GM23248 (cell line): ENCODE data around the gene SHMT2. TPM values are rescaled to one million over a fixed set of nuclear protein-coding genes. Genes with fewer than 3 reads are reported as not detected.

ENCODE experiments used
- DNase-seq: peaks from one replicate; pipeline ENCODE4 v3.0.0-alpha.2; 2015
- H2AFZ ChIP-seq: fragments of 200-600 bp; sonication (generic); 2 replicates; pipeline ENCODE4 v1.6.1; 2016; ENCODE audit warnings: antibody characterized with exemption
- H3F3A ChIP-seq: fragments of 200-600 bp; sonication (generic); 2 replicates; pipeline ENCODE4 v1.6.1; 2016; ENCODE audit warnings: mild to moderate bottlenecking, antibody characterized with exemption, mixed run types; ENCODE audit not compliant: insufficient read depth
- H3K27ac ChIP-seq: fragments of 200-600 bp; sonication (generic); 2 replicates; pipeline ENCODE4 v1.5.1; 2016; ENCODE audit warnings: mild to moderate bottlenecking
- H3K27me3 ChIP-seq: fragments of 200-600 bp; sonication (generic); replicated peaks from 2 replicates; pipeline ENCODE4 v1.6.1; 2016; ENCODE audit warnings: mild to moderate bottlenecking; ENCODE audit not compliant: insufficient read depth
- H3K36me3 ChIP-seq: fragments of 200-600 bp; sonication (generic); 2 replicates; pipeline ENCODE4 v1.6.1; 2016; ENCODE audit warnings: low read depth, mild to moderate bottlenecking
- H3K4me1 ChIP-seq: fragments of 200-600 bp; sonication (generic); 2 replicates; pipeline ENCODE4 v1.6.1; 2016; ENCODE audit warnings: mild to moderate bottlenecking; ENCODE audit not compliant: insufficient read depth
- H3K4me2 ChIP-seq: fragments of 200-600 bp; sonication (generic); one replicate; pipeline ENCODE4 v1.6.1; 2016; ENCODE audit warnings: mild to moderate bottlenecking; ENCODE audit not compliant: unreplicated experiment
- H3K4me3 ChIP-seq: fragments of 200-600 bp; sonication (generic); 2 replicates; pipeline ENCODE4 v1.5.1; 2016; ENCODE audit warnings: mild to moderate bottlenecking
- H3K79me2 ChIP-seq: fragments of 200-600 bp; sonication (generic); 2 replicates; pipeline ENCODE4 v1.6.1; 2016; ENCODE audit warnings: mild to moderate bottlenecking; ENCODE audit not compliant: insufficient read depth
- H3K9ac ChIP-seq: fragments of 200-600 bp; sonication (generic); 2 replicates; pipeline ENCODE4 v1.6.1; 2016; ENCODE audit warnings: mild to moderate bottlenecking
- H3K9me2 ChIP-seq: fragments of 200-600 bp; sonication (generic); 2 replicates; pipeline ENCODE4 v1.6.1; 2016; ENCODE audit warnings: mixed run types, mild to moderate bottlenecking, moderate library complexity; ENCODE audit not compliant: insufficient read depth
- H3K9me3 ChIP-seq: fragments of 200-600 bp; sonication (generic); one replicate; pipeline ENCODE4 v1.6.1; 2017; ENCODE audit warnings: low read depth
- H4K20me1 ChIP-seq: fragments of 200-600 bp; sonication (generic); 2 replicates; pipeline ENCODE4 v1.6.0; 2016; ENCODE audit not compliant: insufficient read depth
- EZH2 ChIP-seq: fragments of 200-600 bp; sonication (generic); IDR thresholded peaks from 2 replicates; pipeline ENCODE4 v1.6.1; 2018; ENCODE audit warnings: antibody characterized with exemption, mild to moderate bottlenecking; ENCODE audit not compliant: insufficient read depth, poor library complexity, severe bottlenecking
- EZH2phosphoT487 ChIP-seq: fragments of 200-600 bp; sonication (generic); IDR thresholded peaks from 2 replicates; pipeline ENCODE4 v1.6.1; 2018; ENCODE audit warnings: antibody characterized with exemption, moderate library complexity, mild to moderate bottlenecking, low read depth; ENCODE audit not compliant: insufficient read depth
- WGBS, 2 experiments: methylation state at CpG; one replicate each; pipeline ENCODE4 v1.1.6; 2015 to 2017; ENCODE audit warnings: low lambda C conversion rate in 2 of 2, low coverage in 1 of 2; ENCODE audit errors: missing lambda C conversion rate in 2 of 2; 5-methylcytosine and 5-hydroxymethylcytosine counted together
- in situ Hi-C: fragments of 300-500 bp; cut with MboI; formaldehyde crosslinking; loops from 2 replicates; pipeline ENCODE4 v1.15.0; 2020
- polyA plus RNA-seq: library from polyadenylated mRNA; unstranded; fragments of >200 nt; fragmentation: Nextera tagmentation; extraction: Ambion mirVana; gene quantifications from 2 replicates; pipeline ENCODE4 v1.2.1, GENCODE V29; 2016
- total RNA-seq: library from RNA; depleted of rRNA; stranded (reverse); fragments of >200 nt; shearing (Covaris generic); gene quantifications from 2 replicates; pipeline ENCODE4 v1.2.3, GENCODE V29; 2014

SHMT2 gene
- total and polyA plus RNA-seq, 2 experiments from 2014 or later: 184 to 341 TPM

GRCh38 chr12:57191410-57191809, 38.1 kb upstream of the SHMT2 start:
- no peaks in the 10 kb centered on the region for H3K9me2 ChIP-seq
- in situ Hi-C loops: no loop called here
- WGBS, 2 experiments: 65 to 72% methylated on average over 11 of the region's 11 CpGs
- TF ChIP-seq EZH2phosphoT487: no peak
- no peak for TF ChIP-seq EZH2
- peaks cover 69% of the 10 kb centered on the region for H3K36me3 ChIP-seq
- H3F3A ChIP-seq: peaks cover 19% of the 10 kb centered on the region
- H3K79me2 ChIP-seq: peaks cover 35% of the 10 kb centered on the region
- no peak overlapping the region for H3K4me2 ChIP-seq
- no peak overlapping the region for H3K9ac ChIP-seq
- peak; percentile 49 for DNase-seq
- H3K4me3 ChIP-seq: no peak overlapping the region
- no peaks in the 10 kb centered on the region for H3K9me3 ChIP-seq
- H3K4me1 ChIP-seq: no peaks in the 10 kb centered on the region
- H3K27me3 ChIP-seq: no peaks in the 10 kb centered on the region
- H2AFZ ChIP-seq: no peak overlapping the region
- no peaks in the 10 kb centered on the region for H4K20me1 ChIP-seq
- H3K27ac ChIP-seq: no peak overlapping the region

GRCh38 chr12:57192920-57193319, 36.6 kb upstream of the SHMT2 start:
- H3K4me1 ChIP-seq: no peaks in the 10 kb centered on the region
- H3F3A ChIP-seq: peaks cover 7% of the 10 kb centered on the region; the same call in 1 of the 2 replicates
- DNase-seq: no peak
- no peaks in the 10 kb centered on the region for H3K9me3 ChIP-seq
- H4K20me1 ChIP-seq: no peaks in the 10 kb centered on the region
- TF ChIP-seq EZH2phosphoT487: no peak
- TF ChIP-seq EZH2: no peak
- H3K4me3 ChIP-seq: no peak overlapping the region
- H3K27ac ChIP-seq: no peak overlapping the region
- H3K9me2 ChIP-seq: no peaks in the 10 kb centered on the region
- peaks cover 67% of the 10 kb centered on the region for H3K36me3 ChIP-seq
- H3K79me2 ChIP-seq: peaks cover 26% of the 10 kb centered on the region
- H3K27me3 ChIP-seq: no peaks in the 10 kb centered on the region
- 79 to 81% methylated on average over 9 to 16 of the region's 16 CpGs for WGBS, 2 experiments
- no peak overlapping the region for H3K4me2 ChIP-seq
- H2AFZ ChIP-seq: no peak overlapping the region
- H3K9ac ChIP-seq: no peak overlapping the region
- in situ Hi-C loops: no loop called here

- H4K20me1 ChIP-seq: no peaks in the 10 kb centered on the region
- 88 to 90% methylated on average over 18 to 19 of the region's 19 CpGs for WGBS, 2 experiments
- no peak overlapping the region for H3K4me3 ChIP-seq
- H3K36me3 ChIP-seq: peaks cover 68% of the 10 kb centered on the region; the same call in 1 of the 2 replicates
- no peaks in the 10 kb centered on the region for H3K4me1 ChIP-seq
- DNase-seq: no peak
- H3K27ac ChIP-seq: no peak overlapping the region
- peaks cover 30% of the 10 kb centered on the region for H3K79me2 ChIP-seq
- no peak overlapping the region for H3K4me2 ChIP-seq
- no peak overlapping the region for H3K9ac ChIP-seq
- peaks cover 7% of the 10 kb centered on the region; the same call in 1 of the 2 replicates for H3F3A ChIP-seq
- H3K27me3 ChIP-seq: no peaks in the 10 kb centered on the region
- in situ Hi-C loops: no loop called here
- TF ChIP-seq EZH2phosphoT487 (no peak), EZH2 (no peak)
- H3K9me3 ChIP-seq: no peaks in the 10 kb centered on the region
- H3K9me2 ChIP-seq: no peaks in the 10 kb centered on the region
- no peak overlapping the region for H2AFZ ChIP-seq
Observed at GRCh38 chr12:57193706-57194245, 35.7 kb upstream of the SHMT2 start.

- H3K27ac ChIP-seq: no peak overlapping the region
- no peak overlapping the region for H3K9ac ChIP-seq
- H3K9me3 ChIP-seq: no peaks in the 10 kb centered on the region
- H2AFZ ChIP-seq: no peak overlapping the region
- H3K4me2 ChIP-seq: no peak overlapping the region
- H3K36me3 ChIP-seq: peaks cover 70% of the 10 kb centered on the region; the same call in 1 of the 2 replicates
- peaks cover 7% of the 10 kb centered on the region; the same call in 1 of the 2 replicates for H3F3A ChIP-seq
- in situ Hi-C loops: no loop called here
- H4K20me1 ChIP-seq: no peaks in the 10 kb centered on the region
- H3K4me3 ChIP-seq: no peak overlapping the region
- DNase-seq: no peak
- 89 to 94% methylated on average over 15 to 18 of the region's 18 CpGs for WGBS, 2 experiments
- TF ChIP-seq EZH2phosphoT487: no peak
- TF ChIP-seq EZH2: no peak
- H3K27me3 ChIP-seq: no peaks in the 10 kb centered on the region
- H3K4me1 ChIP-seq: no peaks in the 10 kb centered on the region
- H3K9me2 ChIP-seq: no peaks in the 10 kb centered on the region
- H3K79me2 ChIP-seq: peaks cover 35% of the 10 kb centered on the region
Observed at GRCh38 chr12:57194253-57194652, 35.3 kb upstream of the SHMT2 start.
